H7 (cell line): ENCODE measurements around the gene CHMP3. TPM values are rescaled to one million over a fixed set of nuclear protein-coding genes. Genes with fewer than 3 reads are reported as not detected.

Source experiments
- DNase-seq: peaks from one replicate; pipeline ENCODE4 v3.0.0; 2012
- H3K27me3 ChIP-seq: 2 replicates; pipeline ENCODE4 v1.6.0; 2011; ENCODE audit warnings: mild to moderate bottlenecking, low read length; ENCODE audit not compliant: control insufficient read depth, insufficient read depth
- H3K36me3 ChIP-seq: replicated peaks from 2 replicates; pipeline ENCODE4 v1.5.1; 2011; ENCODE audit warnings: low read length; ENCODE audit not compliant: control insufficient read depth, insufficient read depth
- H3K4me3 ChIP-seq: 2 replicates; pipeline ENCODE4 v1.5.1; 2011; ENCODE audit warnings: low read depth, mild to moderate bottlenecking, control low read depth, low read length, moderate library complexity; ENCODE audit not compliant: insufficient read depth
- total RNA-seq: library from RNA; depleted of rRNA; stranded (reverse); fragments of >200 nt; shearing (Covaris generic); gene quantifications from 2 replicates; pipeline ENCODE4 v1.2.3, GENCODE V29; 2014

Gene CHMP3
- total RNA-seq, 1 experiment from 2014 or later = 12.6 TPM

DNA sequence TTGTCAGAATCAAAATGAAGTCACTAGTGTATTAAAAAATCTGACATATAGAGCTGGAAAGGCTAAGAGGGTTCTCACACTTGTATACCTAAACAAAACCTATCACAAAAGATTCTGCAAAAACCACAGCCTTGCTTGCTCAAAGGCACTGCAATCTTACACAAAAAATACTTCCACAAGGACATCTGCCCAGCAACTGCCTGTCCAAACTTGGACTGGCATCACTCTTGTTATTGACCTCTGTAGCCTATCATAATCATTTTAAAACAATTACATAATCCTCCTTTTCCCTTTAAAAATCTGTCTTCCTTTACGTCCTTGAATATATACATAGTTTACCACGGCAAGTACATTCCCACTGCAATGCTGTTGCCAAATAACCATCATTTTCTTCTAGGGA lies 19.9 kb downstream of the CHMP3 start:
- DNase-seq = no peak
- H3K36me3 ChIP-seq = no peaks in the 10 kb centered on the region
- no peak overlapping the region for H3K4me3 ChIP-seq
- H3K27me3 ChIP-seq = no peaks in the 10 kb centered on the region

DNA sequence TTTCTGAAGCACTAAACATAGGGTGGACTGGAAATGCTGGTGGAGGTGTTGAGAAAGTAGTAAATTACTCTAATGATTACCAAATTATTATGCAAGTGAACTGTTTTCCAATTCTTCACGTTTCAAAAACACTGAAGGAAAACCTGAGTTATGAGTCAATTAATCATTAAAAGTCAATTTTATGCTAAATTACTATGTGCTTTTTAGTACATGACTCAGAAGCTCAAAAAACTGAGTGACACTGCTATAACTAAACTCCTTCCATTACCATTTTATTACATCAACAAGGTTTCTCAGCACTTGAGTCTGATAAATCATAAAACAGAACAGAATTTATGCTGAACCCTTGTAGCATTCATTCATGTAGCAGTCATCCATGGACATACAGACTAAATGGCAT lies 20.4 kb downstream of the CHMP3 start:
- DNase-seq = no peak
- no peaks in the 10 kb centered on the region for H3K36me3 ChIP-seq
- no peak overlapping the region for H3K4me3 ChIP-seq
- H3K27me3 ChIP-seq = no peaks in the 10 kb centered on the region

DNA sequence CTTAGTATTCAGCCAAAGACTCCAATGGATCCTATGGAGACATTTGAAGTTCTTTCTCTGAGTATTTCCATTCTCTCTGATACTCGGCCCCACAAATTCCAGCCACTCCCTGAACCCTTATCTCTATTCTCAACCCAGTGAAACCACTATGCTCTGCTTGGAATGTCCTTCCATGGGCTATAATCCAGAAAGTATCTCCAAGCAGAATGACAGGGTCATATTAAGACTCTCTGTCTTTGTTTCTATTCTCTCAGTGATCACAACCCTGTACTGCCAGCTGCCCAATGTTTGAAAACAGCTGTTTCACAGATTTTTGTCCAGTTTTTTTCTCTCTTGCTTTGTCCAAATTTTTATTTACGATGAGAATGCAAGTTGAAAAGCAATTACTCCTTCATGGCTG lies 21.9 kb downstream of the CHMP3 start:
- Histone ChIP-seq H3K27me3 (no peaks in the 10 kb centered on the region), H3K36me3 (no peaks in the 10 kb centered on the region), H3K4me3 (no peak overlapping the region)
- no peak for DNase-seq

DNA sequence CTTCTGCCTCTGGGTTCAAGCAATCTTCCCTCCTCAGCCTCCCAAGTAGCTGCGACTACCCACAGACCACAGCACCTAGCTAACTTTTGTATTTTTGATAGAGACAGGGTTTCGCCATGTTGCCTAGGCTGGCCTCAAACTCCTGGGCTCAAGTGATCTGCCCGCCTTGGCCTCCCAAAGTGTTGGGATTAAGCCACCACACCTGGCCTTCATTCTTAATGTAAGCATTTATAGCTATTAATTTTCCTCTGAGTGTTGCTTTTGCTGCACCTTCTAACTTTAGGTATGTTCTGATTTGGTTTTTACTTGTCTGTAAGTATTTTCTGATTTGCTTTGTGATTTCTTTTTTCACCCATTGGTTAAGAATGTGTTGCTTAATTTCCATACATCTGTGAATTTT lies 29.7 kb downstream of the CHMP3 start:
- Histone ChIP-seq H3K4me3 (no peak overlapping the region), H3K27me3 (no peaks in the 10 kb centered on the region), H3K36me3 (no peaks in the 10 kb centered on the region)
- DNase-seq = no peak

DNA sequence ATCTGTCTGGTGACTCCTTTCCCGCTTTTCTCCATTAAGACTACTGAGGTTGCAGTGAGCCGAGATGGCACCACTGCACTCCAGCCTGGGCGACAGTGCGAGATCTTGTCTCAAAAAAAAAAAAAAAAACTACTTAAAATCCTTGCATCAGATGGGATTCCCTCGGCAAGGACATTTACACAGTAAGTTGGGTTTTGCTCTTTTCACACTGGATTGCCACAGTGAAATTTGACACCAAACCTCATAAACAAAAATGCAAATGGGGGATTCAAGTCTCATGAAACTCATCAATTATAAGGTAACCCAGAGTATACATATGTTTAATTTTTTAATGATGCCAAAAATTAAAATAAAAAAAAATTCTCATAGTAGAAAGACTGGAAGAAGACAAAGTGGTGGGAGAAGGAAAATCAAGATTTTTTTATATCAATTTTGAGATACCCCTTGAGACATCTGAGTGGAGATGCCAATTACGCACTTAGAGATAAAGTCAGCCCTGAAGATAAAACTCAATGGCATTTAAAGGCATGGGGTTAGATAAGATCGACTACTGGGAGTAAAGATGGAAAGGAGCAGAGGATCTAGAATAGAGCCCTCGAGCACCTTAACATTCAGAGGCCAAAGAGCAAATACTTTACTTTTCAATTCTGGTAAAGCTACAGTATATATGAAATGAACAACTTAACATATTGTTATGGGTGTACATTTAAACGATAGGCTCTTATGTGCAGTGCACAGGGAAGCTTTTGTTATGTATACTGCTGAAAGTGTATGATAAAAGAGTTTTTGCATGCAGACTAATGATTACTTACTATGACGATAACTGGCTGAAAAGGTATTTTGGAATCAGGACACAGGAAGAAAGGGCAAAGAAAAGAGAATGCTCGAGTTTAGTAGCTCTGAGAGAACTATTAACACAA lies 37.6 kb downstream of the CHMP3 start:
- DNase-seq = no peak
- no peaks in the 10 kb centered on the region for H3K27me3 ChIP-seq
- no peaks in the 10 kb centered on the region for H3K36me3 ChIP-seq
- H3K4me3 ChIP-seq = no peak overlapping the region

DNA sequence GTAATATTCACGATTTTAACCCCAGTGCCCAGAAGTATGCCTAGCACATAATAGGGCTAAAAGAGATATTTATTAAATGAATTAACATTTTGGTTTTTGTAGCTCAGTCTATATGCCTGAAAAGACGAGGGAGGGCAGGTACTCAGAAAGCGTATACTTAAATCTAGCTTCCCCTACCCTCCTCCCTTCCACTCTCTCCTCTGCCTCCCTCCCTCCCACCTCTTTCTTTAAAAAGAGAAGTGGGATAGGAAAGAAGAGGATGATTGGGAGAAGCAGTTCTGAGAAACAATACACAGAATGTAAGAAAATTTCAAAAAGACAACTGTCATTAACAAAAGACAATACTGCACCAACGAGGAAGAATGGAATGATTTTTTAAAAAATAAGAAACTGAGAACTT lies 39.8 kb downstream of the CHMP3 start:
- Histone ChIP-seq H3K27me3 (no peaks in the 10 kb centered on the region), H3K36me3 (no peaks in the 10 kb centered on the region), H3K4me3 (no peak overlapping the region)
- no peak for DNase-seq

DNA sequence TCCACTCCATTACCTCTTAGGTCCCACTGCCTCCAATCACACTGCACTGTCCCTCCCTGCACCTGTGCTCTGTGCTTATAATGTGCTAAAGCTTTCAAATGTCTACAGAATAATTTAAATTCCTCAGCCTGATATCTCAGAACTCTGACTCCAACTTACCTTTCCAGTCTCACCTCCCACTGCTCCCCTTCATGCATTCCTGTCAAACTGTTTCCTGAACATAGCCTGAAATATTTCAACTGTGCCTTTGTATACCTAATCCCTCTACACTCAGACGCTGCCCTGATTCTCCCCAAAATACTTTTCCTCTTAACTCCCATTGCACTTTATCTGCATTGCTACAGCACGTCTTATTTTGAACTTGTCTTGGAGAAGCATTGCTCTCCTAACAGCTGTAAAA lies 40.5 kb downstream of the CHMP3 start:
- DNase-seq = no peak
- H3K36me3 ChIP-seq = no peaks in the 10 kb centered on the region
- no peaks in the 10 kb centered on the region for H3K27me3 ChIP-seq
- H3K4me3 ChIP-seq = no peak overlapping the region

DNA sequence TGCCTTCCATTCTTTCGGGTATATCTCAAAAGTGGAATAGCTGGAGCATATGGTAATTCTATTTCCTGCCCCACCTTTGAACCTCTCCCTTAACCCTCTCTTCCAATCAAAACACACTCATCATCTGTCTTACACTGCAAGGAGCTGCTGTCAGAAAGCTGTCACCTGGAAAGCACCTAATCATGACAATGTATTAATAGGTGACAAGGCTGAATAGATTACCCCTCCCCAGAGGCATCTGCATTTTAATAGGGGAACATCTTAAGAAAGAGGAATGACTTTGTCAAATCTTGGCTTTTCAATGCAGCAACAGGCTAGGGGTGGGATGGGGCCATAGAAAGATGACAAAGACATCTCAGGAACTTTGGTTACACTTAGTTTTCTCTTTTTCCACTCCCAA lies 41.3 kb downstream of the CHMP3 start:
- Histone ChIP-seq H3K36me3 (no peaks in the 10 kb centered on the region), H3K27me3 (no peaks in the 10 kb centered on the region), H3K4me3 (no peak overlapping the region)
- DNase-seq = no peak

DNA sequence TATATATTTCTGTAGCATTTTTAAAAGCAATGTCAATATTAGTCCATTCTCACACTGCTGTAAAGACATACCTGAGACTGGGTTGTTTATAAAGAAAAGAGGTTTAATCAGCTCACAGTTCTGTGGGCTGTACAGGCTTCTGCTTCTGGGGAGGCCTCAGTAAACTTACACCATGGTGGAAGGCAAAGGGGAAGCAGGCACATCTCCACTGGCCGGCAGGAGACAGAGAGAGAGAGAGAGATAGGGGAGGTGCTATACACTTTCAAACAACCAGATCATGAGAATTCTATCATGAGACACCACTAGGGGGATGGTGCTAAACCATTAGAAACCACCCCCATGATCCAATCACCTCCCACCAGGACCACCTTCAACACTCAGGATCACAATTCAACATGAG lies 43.1 kb downstream of the CHMP3 start:
- H3K27me3 ChIP-seq = no peaks in the 10 kb centered on the region
- no peak overlapping the region for H3K4me3 ChIP-seq
- no peaks in the 10 kb centered on the region for H3K36me3 ChIP-seq
- DNase-seq = no peak

DNA sequence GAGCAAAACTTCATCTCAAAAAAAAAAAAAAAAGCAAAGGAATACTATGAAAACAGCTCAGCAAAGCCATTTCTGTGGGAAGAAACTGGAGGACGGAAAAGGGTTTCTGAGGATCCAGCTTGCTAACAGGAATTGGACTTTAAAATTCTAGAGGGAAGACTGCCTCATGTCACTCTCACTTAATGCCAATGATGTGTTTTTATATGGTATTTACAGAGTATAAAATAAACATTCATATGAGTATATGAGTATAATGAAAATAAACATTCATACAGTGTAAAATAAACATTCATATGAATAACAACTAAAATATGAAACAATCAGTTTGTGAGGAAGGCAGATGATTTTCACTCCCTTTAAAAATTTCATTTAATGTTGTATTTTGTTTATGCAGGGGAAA lies 43.9 kb downstream of the CHMP3 start:
- no peak for DNase-seq
- Histone ChIP-seq H3K4me3 (no peak overlapping the region), H3K36me3 (no peaks in the 10 kb centered on the region), H3K27me3 (no peaks in the 10 kb centered on the region)

DNA sequence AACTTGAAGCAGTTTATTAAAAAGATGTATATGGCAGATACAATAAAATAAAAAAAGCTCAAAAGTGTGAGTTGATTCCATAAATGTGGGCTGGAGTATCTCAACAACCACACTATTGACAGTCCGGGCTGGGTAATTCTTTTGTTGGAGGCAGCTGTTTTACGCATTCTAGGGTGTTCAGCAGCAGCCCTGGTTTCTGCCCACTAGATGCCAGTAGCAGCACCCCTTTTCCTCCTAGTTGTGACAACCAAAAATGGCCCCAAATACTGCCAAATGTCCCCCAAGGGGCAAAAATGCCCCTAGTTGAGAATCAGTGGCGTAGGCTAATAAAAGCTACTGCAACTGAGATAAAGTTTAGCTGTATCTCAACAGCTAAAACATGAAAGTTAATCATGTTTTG lies 44.8 kb downstream of the CHMP3 start:
- no peaks in the 10 kb centered on the region for H3K27me3 ChIP-seq
- H3K36me3 ChIP-seq = no peaks in the 10 kb centered on the region
- H3K4me3 ChIP-seq = no peak overlapping the region
- peak; percentile 12 for DNase-seq

DNA sequence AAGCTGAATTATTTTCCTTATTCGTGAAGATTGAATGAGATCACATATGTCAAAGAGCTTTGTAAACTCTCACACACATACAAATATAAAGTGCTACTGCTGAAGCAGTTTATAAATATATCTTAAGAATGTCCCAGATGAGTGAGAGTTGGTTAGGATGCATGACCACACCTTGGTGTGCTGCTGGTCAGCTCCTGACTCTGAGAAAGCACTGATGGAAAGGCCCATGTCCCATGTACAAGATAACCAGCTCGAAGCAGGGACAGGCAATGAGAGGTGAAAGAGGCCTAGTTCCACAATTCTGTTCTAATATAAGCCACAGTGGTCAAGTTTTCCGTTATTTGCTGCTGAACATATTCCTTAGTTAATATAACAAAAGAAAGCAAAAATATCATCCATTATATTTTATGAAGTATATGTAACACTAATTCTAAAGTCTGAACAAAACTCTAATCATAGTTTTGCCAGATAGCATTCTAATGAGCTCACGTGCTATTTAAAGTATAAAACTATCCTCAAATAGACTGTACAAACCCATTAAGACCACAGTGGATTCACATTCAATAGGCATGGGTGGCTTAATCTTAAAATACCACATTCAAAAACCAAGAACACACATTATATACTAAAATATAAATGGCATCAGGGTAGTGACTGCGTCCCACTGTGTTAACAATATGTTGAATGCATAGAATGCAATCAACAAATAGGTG lies 49.1 kb downstream of the CHMP3 start:
- Histone ChIP-seq H3K27me3 (no peaks in the 10 kb centered on the region), H3K36me3 (no peaks in the 10 kb centered on the region), H3K4me3 (no peak overlapping the region)
- DNase-seq = no peak

DNA sequence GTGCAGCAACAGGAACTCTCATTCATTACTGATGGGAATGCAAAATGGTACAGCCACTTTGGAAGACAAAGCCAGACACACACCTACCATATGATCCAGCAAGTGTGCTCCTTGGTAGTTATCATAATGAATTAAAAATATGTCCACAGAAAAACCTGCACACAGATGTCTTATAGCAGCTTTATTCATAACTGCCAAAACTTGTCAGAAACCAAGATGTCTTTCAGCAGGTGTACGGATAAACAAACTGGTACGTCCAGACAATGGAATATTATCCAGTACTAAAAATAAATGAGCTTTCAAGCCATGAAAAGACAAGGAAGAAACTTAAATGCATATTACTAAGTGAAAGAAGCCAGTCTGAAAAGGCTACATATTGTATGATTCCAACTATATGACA lies 50.4 kb downstream of the CHMP3 start:
- Histone ChIP-seq H3K27me3 (no peaks in the 10 kb centered on the region), H3K4me3 (no peak overlapping the region), H3K36me3 (no peaks in the 10 kb centered on the region)
- DNase-seq = no peak

DNA sequence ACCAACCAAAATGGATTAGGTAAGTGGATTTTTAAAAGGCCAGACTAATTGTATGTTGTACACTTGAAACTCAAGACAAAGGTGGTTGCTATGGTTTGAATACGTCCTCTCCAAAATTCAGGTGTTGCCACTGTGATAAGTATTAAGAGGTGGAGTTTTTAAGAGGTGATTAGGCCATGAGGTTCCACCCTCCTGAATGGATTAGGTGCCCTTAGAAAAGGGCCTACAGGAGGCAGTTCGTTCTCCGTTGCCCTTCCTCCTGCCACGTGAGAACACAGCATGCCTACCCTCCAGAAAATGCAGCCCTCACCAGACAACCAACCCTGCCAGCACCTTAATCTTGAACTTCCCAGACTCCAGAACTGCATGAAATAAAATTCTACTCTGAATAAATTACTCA lies 51.2 kb downstream of the CHMP3 start:
- Histone ChIP-seq H3K27me3 (no peaks in the 10 kb centered on the region), H3K4me3 (no peak overlapping the region), H3K36me3 (no peaks in the 10 kb centered on the region)
- no peak for DNase-seq

DNA sequence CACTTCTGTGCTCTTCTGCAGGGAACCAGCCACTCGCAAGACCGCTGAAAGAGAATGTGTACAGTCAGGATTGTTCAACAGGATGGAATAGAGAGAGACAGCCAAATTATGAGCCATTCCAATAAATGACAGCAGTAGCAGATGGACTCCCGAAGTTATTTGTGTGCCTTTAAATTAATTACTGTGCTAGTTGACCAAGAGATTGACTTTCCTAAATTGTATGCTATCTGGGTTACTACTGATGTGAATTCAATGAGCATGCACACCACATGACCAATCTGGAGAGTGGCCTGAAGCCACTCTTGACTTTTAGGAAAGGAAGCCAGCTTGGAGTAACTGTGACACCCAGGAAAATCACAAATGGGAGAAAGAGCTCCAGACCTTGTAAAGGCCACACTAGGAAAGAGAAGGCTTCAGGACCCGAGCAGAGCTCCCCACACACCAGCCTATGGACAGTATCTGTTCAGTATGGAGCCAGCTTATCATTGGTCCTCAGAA lies 52.8 kb downstream of the CHMP3 start:
- H3K4me3 ChIP-seq = no peak overlapping the region
- H3K27me3 ChIP-seq = no peaks in the 10 kb centered on the region
- no peaks in the 10 kb centered on the region; the same call in 1 of the 2 replicates for H3K36me3 ChIP-seq
- DNase-seq = no peak
